ENCODE measurements around the gene SMLR1. TPM values are rescaled to one million over a fixed set of nuclear protein-coding genes. Genes with fewer than 3 reads are reported as not detected.

SMLR1 gene
- total RNA-seq, 1 experiment from 2014 or later: not detected

DNA sequence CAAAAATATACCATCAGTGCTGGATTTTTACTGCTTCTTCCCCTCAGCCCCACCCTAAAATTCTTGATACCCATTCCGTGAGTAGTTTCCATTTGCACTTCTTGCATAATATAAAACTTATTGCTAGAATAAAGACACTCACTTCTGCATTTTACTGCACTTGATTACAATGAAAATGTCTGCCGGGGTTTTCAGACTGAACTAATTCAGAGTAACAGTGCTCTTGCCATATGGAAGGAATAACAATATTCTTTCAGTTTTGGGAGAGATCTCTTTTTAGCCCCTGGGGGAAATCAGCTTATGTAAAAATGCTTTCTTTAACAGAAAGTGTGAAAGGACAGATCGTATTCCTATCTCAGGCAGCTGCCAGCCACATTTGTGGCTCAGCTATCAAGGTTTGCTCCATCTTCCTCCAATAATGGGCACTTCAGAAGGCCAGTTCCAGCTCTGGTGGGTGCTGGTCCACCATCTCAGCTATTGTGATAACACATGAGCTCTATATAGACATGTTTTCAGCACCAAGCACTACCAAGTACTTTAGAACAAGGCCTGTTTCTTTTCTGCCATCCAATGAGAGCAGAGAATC is 8.9 kb downstream of the SMLR1 start:
- Histone ChIP-seq H3K9me2 (ENCODE audit: insufficient read depth) (no peaks in the 10 kb centered on the region), H3K4me2 (no peak overlapping the region), H3K9me3 (ENCODE audit: insufficient read depth, low read depth) (no peaks in the 10 kb centered on the region), H3K79me2 (ENCODE audit: low read depth) (no peaks in the 10 kb centered on the region), H3K27ac (no peak overlapping the region), H3K36me3 (ENCODE audit: low read depth) (no peaks in the 10 kb centered on the region), H3F3A (ENCODE audit: insufficient read depth, low read depth) (no peaks in the 10 kb centered on the region), H3K4me1 (replicated peaks; ENCODE audit: insufficient read depth) (no peaks in the 10 kb centered on the region), H4K20me1 (ENCODE audit: insufficient read depth) (no peaks in the 10 kb centered on the region), H3K27me3 (ENCODE audit: insufficient read depth, low read depth) (no peaks in the 10 kb centered on the region), H2AFZ (no peak overlapping the region), H3K4me3 (no peak overlapping the region)
- DNase-seq: no peak
- TF ChIP-seq, protein P1, sequence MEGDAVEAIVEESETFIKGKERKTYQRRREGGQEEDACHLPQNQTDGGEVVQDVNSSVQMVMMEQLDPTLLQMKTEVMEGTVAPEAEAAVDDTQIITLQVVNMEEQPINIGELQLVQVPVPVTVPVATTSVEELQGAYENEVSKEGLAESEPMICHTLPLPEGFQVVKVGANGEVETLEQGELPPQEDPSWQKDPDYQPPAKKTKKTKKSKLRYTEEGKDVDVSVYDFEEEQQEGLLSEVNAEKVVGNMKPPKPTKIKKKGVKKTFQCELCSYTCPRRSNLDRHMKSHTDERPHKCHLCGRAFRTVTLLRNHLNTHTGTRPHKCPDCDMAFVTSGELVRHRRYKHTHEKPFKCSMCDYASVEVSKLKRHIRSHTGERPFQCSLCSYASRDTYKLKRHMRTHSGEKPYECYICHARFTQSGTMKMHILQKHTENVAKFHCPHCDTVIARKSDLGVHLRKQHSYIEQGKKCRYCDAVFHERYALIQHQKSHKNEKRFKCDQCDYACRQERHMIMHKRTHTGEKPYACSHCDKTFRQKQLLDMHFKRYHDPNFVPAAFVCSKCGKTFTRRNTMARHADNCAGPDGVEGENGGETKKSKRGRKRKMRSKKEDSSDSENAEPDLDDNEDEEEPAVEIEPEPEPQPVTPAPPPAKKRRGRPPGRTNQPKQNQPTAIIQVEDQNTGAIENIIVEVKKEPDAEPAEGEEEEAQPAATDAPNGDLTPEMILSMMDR (conservative IDR thresholded peaks at IDR 0.05): no peak
- TF ChIP-seq EZH2 (IDR thresholded peaks at IDR 0.05; ENCODE audit: low read depth): no peak
- intact Hi-C loops (cut with micrococcal nuclease; ENCODE audit: unreplicated experiment): no loop called here
- ChIA-PET CTCF (no interaction called here), POLR2A (ENCODE audit: unreplicated experiment) (no interaction called here)
- BruUV-seq (replicated peaks): no TSS peak

DNA sequence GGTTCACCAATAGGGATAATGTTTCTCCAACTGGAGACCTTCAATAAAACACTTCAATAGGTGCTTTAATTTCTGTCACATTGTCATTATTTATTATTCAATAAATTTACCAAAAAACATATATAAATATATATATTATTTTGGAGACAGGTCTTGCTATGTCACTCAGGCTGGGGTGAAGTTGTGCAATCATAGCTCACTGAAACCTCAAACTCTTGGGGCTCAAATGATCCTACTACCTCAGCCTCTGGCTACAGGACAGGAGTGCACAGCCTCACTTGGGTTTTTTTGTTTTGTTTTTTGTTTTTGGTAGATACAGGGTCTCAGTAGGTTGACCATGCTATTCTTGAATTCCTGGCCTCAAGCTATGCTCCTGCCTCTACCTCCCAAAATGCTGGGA is 9.9 kb downstream of the SMLR1 start:
- Histone ChIP-seq H3K9me2 (ENCODE audit: insufficient read depth) (no peaks in the 10 kb centered on the region), H3K4me1 (replicated peaks; ENCODE audit: insufficient read depth) (no peaks in the 10 kb centered on the region), H3K27ac (no peak overlapping the region), H3K9me3 (ENCODE audit: insufficient read depth, low read depth) (no peaks in the 10 kb centered on the region), H2AFZ (no peak overlapping the region), H3K79me2 (ENCODE audit: low read depth) (no peaks in the 10 kb centered on the region), H3K4me2 (no peak overlapping the region), H3K36me3 (ENCODE audit: low read depth) (no peaks in the 10 kb centered on the region), H4K20me1 (ENCODE audit: insufficient read depth) (no peaks in the 10 kb centered on the region), H3F3A (ENCODE audit: insufficient read depth, low read depth) (no peaks in the 10 kb centered on the region), H3K27me3 (ENCODE audit: insufficient read depth, low read depth) (no peaks in the 10 kb centered on the region), H3K4me3 (no peak overlapping the region)
- intact Hi-C loops (cut with micrococcal nuclease; ENCODE audit: unreplicated experiment): no loop called here
- no TSS peak for BruUV-seq (replicated peaks)
- DNase-seq: no peak
- TF ChIP-seq, protein P1 (conservative IDR thresholded peaks at IDR 0.05): no peak
- TF ChIP-seq EZH2 (IDR thresholded peaks at IDR 0.05; ENCODE audit: low read depth): no peak
- ChIA-PET CTCF (no interaction called here), POLR2A (ENCODE audit: unreplicated experiment) (no interaction called here)

DNA sequence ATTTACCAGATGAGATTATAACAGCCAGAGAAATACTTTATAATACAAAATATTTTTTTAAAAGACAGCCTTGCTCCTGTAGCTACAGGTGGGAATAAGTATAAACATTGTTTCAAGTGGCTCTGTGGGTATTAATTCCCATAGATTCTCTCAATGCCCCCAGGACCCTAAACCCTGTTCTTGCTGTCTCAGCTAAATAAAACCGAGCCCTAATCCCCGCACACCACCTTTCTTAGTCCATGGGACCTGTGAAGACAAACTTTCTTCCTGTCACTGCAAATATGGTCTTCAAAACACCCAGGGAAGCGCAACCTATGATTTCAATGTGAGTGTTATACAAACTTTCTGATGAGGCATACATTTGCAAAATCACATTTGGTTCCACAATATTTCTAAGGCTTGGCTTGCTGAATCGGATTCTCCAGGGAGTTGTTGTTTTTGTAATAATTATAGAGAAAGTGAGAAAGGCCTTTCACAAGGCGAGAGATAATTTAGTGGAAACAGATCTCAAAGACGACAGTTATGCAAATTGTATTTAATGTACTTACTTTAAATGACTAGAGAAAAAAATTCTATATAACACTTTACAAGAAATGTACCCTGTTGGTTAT is 11.1 kb downstream of the SMLR1 start:
- H4K20me1 ChIP-seq (ENCODE audit: insufficient read depth): no peaks in the 10 kb centered on the region
- H3K9me2 ChIP-seq (ENCODE audit: insufficient read depth): no peaks in the 10 kb centered on the region
- CTCF ChIA-PET: no interaction called here

More for the DNA sequence above, 11.1 kb downstream of the SMLR1 start:
- H3K4me1 ChIP-seq (replicated peaks; ENCODE audit: insufficient read depth): no peaks in the 10 kb centered on the region
- H3K4me2 ChIP-seq: no peak overlapping the region
- POLR2A ChIA-PET (ENCODE audit: unreplicated experiment): no interaction called here
- no peak overlapping the region for H3K27ac ChIP-seq
- H3K79me2 ChIP-seq (ENCODE audit: low read depth): no peaks in the 10 kb centered on the region
- DNase-seq: no peak
- no peaks in the 10 kb centered on the region for H3K27me3 ChIP-seq (ENCODE audit: insufficient read depth, low read depth)
- intact Hi-C loops (cut with micrococcal nuclease; ENCODE audit: unreplicated experiment): no loop called here
- no peak overlapping the region for H2AFZ ChIP-seq
- no peak overlapping the region for H3K4me3 ChIP-seq
- H3K9me3 ChIP-seq (ENCODE audit: insufficient read depth, low read depth): no peaks in the 10 kb centered on the region
- H3F3A ChIP-seq (ENCODE audit: insufficient read depth, low read depth): no peaks in the 10 kb centered on the region
- no TSS peak for BruUV-seq (replicated peaks)
- H3K36me3 ChIP-seq (ENCODE audit: low read depth): no peaks in the 10 kb centered on the region
- TF ChIP-seq, protein P1 (conservative IDR thresholded peaks at IDR 0.05): no peak
- no peak for TF ChIP-seq EZH2 (IDR thresholded peaks at IDR 0.05; ENCODE audit: low read depth)
